Mucosa of descending colon (tissue), 3 donors: Measurements from ENCODE around the gene UBE3B. TPM values are rescaled to one million over a fixed set of nuclear protein-coding genes. Genes with fewer than 3 reads are reported as not detected.

ENCODE experiments used
- ATAC-seq: fragments of 200-7000 bp; cut with Tn5 transposase; one replicate; pipeline ENCODE4 v1.9.1; 2020; ENCODE audit warnings: mild to moderate bottlenecking, moderate library complexity
- DNase-seq, 3 donors: peaks; one replicate each; pipeline ENCODE4 v3.0.0-alpha.2; 2020
- H3K36me3 ChIP-seq: fragments of 200-600 bp; one replicate; pipeline ENCODE4 v1.8.0; 2021; ENCODE audit warnings: low read depth, mild to moderate bottlenecking
- H3K4me1 ChIP-seq: fragments of 200-600 bp; one replicate; pipeline ENCODE4 v1.8.0; 2021; ENCODE audit warnings: low read depth, mild to moderate bottlenecking
- H3K4me3 ChIP-seq: fragments of 200-600 bp; one replicate; pipeline ENCODE4 v1.8.0; 2021; ENCODE audit warnings: mild to moderate bottlenecking
- H3K9me3 ChIP-seq: fragments of 200-600 bp; one replicate; pipeline ENCODE4 v1.8.0; 2021; ENCODE audit warnings: mild to moderate bottlenecking
- CTCF ChIP-seq: fragments of 200-600 bp; IDR thresholded peaks from one replicate; pipeline ENCODE4 v1.8.0; 2022; ENCODE audit warnings: antibody characterized with exemption, mild to moderate bottlenecking
- intact Hi-C, 2 donors: fragments of 100-400 bp; cut with DNase I in 1 of 2; cut with micrococcal nuclease in 1 of 2; formaldehyde crosslinking; loops; one replicate each; pipeline versions ENCODE4 v1.11.0 to v1.11.1; 2022; cut with DNase I, micrococcal nuclease
- total RNA-seq, 3 donors: library from RNA; stranded (reverse); fragmentation: NEBNext Ultra II Directional in 2 of 3; extraction: Animal tissue kit (Norgen Biotek cat#: 25700) in 2 of 3; gene quantifications; one replicate each; pipeline versions ENCODE4 v1.2.1 to v1.2.4, GENCODE V29; 2021 to 2023
- donor health status: DM: no; HTN: no; CAD: no; lungs with moderate emphysema.
- donor health status: DM: no; HTN: no; CAD: no.
- donor health status: DM: no; HTN: yes; CAD: no.

The UBE3B gene
- total RNA-seq, 3 donors from 2014 or later, result 52.5 to 62.3 (median 54.6) TPM

DNA sequence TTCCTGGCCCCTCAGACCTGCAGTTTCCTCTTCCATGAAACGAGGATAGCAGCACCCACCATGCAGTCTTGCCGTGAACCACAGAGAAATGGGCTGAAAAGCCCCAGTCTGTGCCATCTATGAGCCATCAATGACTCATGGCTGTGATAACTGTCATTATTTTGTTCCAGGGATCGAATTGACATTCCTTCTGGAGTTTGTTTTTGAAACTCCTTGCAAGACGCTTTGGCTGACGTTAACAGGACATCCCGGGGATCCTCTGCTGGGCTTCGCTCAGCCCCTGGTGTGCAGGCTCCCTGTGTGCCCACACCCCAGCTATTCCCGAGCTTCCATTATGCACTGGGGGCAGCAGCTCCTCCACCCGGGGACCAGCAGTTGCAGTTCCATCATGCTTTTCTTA lies 62.1 kb downstream of the UBE3B start:
- no peak for TF ChIP-seq CTCF
- ATAC-seq (no peak), DNase-seq (no peak)
- Histone ChIP-seq H3K4me3 (no peak overlapping the region), H3K4me1 (no peaks in the 10 kb centered on the region), H3K36me3 (no peaks in the 10 kb centered on the region), H3K9me3 (no peaks in the 10 kb centered on the region)
- intact Hi-C loops, result no loop called here

- no peak for ATAC-seq
- no peaks in the 10 kb centered on the region for H3K4me1 ChIP-seq
- H3K4me3 ChIP-seq, result no peak overlapping the region
- no peaks in the 10 kb centered on the region for H3K36me3 ChIP-seq
- no peak for DNase-seq
- no peaks in the 10 kb centered on the region for H3K9me3 ChIP-seq
- no peak for TF ChIP-seq CTCF
- intact Hi-C loops, result no loop called here
Observed at GRCh38 chr12:109540526-109541412, 63.3 kb downstream of the UBE3B start.

DNA sequence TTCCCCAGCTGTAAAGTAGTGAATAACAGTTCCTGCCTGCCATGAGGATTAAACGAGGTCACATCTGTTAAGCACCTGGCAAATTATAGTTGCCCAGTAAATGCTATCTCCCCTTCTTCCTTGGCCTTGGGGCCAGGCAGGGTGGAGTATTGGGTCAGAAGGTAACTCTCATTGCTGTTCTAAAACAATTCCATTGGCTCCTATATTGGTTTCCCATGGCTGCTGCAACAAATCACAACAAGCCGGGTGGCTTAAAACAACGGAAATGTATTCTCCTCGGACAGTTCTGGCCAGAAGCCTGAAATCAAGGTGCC lies 63.9 kb downstream of the UBE3B start:
- no peak for ATAC-seq
- H3K9me3 ChIP-seq, result no peaks in the 10 kb centered on the region

DNA sequence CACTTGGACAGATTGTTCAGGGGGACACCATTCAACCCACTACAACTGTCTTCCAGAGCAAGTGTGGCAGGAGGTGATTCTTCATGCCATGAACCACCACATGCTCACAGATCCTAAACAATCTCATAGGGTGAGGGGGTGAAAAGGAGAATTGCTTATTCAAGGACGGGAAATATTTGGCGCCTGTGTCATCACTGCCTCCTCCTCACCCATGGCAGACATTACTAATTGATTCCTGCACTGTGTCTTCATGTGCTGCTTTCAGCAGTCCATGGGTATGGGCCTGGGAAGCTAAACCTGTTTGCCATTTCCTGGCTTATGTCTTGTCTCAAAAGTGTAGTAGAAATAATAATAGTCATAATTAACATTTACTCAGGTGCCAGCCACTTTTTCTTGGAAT lies 64.6 kb downstream of the UBE3B start:
- ATAC-seq (no peak), DNase-seq (no peak)
- TF ChIP-seq CTCF, result no peak
- Histone ChIP-seq H3K9me3 (no peaks in the 10 kb centered on the region), H3K4me1 (no peaks in the 10 kb centered on the region), H3K4me3 (no peak overlapping the region), H3K36me3 (no peaks in the 10 kb centered on the region)
- intact Hi-C loops, result no loop called here

More for the DNA sequence above, 63.9 kb downstream of the UBE3B start:
- intact Hi-C loops, result no loop called here
- Histone ChIP-seq H3K4me3 (no peak overlapping the region), H3K36me3 (no peaks in the 10 kb centered on the region), H3K4me1 (no peaks in the 10 kb centered on the region)
- DNase-seq, result no peak
- TF ChIP-seq CTCF, result no peak

DNA sequence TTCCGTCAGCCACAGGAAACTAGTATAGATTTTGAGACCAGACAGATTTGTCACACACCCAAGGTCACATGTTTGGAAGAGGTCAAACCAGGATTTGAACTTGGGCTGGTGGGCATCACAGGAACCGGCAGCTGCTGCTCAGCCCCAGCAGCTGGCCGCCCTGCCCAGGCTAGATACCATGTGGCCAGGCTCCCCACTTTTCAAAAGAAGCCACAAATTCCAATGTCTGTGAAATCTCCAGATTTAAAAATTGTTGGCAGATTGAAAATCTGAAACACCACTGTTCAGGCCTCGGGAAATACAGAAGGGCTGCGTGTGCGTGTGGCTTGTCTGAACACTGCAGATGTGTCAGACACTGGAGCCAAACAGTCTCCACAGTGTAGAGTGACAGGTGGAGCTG lies 65.4 kb downstream of the UBE3B start:
- ATAC-seq, result no peak
- intact Hi-C loops, result no loop called here
- TF ChIP-seq CTCF, result no peak

More for the DNA sequence above, 65.4 kb downstream of the UBE3B start:
- Histone ChIP-seq H3K9me3 (no peaks in the 10 kb centered on the region), H3K36me3 (no peaks in the 10 kb centered on the region), H3K4me3 (no peak overlapping the region), H3K4me1 (no peaks in the 10 kb centered on the region)
- DNase-seq, result no peak
